OCI-LY3 (cell line): ENCODE data around the gene GLYATL1B.

Experiments used
- H2AFZ ChIP-seq: fragments of 200-600, 300-600 bp; shearing (Covaris generic); 2 replicates; pipeline ENCODE4 v1.6.0; 2014; ENCODE audit warnings: antibody characterized with exemption, low read depth, low read length
- H3K27ac ChIP-seq: fragments of 200-600, 300-600 bp; sonication (generic); 2 replicates; pipeline ENCODE4 v1.5.1; 2014; ENCODE audit warnings: mild to moderate bottlenecking, low read length, moderate library complexity, mixed read lengths
- H3K27me3 ChIP-seq: fragments of 200-600, 300-600 bp; sonication (generic); 2 replicates; pipeline ENCODE4 v1.6.1; 2014; ENCODE audit warnings: low read depth, low read length, mixed read lengths
- H3K36me3 ChIP-seq: fragments of 200-600, 300-600 bp; sonication (generic); replicated peaks from 2 replicates; pipeline ENCODE3; 2014; ENCODE audit warnings: low read depth, low read length, mixed read lengths
- H3K4me1 ChIP-seq: fragments of 300-600, 200-600 bp; sonication (generic); 2 replicates; pipeline ENCODE4 v1.6.1; 2014; ENCODE audit warnings: low read length, mixed read lengths
- H3K4me2 ChIP-seq: fragments of 200-600, 300-600 bp; sonication (generic); 2 replicates; pipeline ENCODE4 v1.6.1; 2014; ENCODE audit warnings: low read length, mixed read lengths
- H3K4me3 ChIP-seq: fragments of 300-600, 200-600 bp; sonication (generic); 2 replicates; pipeline ENCODE4 v1.5.1; 2014; ENCODE audit warnings: antibody characterized with exemption, mild to moderate bottlenecking, low read length, moderate library complexity
- H3K79me2 ChIP-seq: fragments of 300-600, 200-600 bp; shearing (Covaris generic); 2 replicates; pipeline ENCODE4 v1.6.1; 2014; ENCODE audit warnings: mild to moderate bottlenecking, low read length, mixed read lengths
- H3K9ac ChIP-seq: fragments of 300-600, 200-600 bp; shearing (Covaris generic); 2 replicates; pipeline ENCODE4 v1.6.0; 2014; ENCODE audit warnings: mild to moderate bottlenecking, low read length, moderate library complexity
- H3K9me3 ChIP-seq: fragments of 200-600, 300-600 bp; shearing (Covaris generic); 2 replicates; pipeline ENCODE4 v1.6.1; 2014; ENCODE audit warnings: low read length, mixed read lengths; ENCODE audit not compliant: insufficient read depth
- H4K20me1 ChIP-seq: fragments of 200-600, 300-600 bp; sonication (generic); 2 replicates; pipeline ENCODE4 v1.6.1; 2016; ENCODE audit warnings: low read length, mixed read lengths; ENCODE audit not compliant: insufficient read depth
- CTCF ChIP-seq: fragments of 200-600, 300-600 bp; sonication (generic); IDR thresholded peaks from 2 replicates; pipeline ENCODE4 v1.5.1; 2014; ENCODE audit warnings: antibody characterized with exemption, low read length, low read depth
- EZH2phosphoT487 ChIP-seq: fragments of 200-600 bp; shearing (Covaris generic); IDR thresholded peaks from 2 replicates; pipeline ENCODE4 v1.6.1; 2018; ENCODE audit warnings: antibody characterized with exemption, mixed run types, low read depth

GLYATL1B gene

GRCh38 chr11:59112494-59112893 lies 26.4 kb downstream of the GLYATL1B start:
- no peak for TF ChIP-seq CTCF
- no peak for TF ChIP-seq EZH2phosphoT487
- H3K27me3 ChIP-seq = no peaks in the 10 kb centered on the region
- no peaks in the 10 kb centered on the region for H3K79me2 ChIP-seq
- H3K27ac ChIP-seq = no peak overlapping the region
- no peak overlapping the region for H2AFZ ChIP-seq
- H3K4me1 ChIP-seq = peaks cover 15% of the 10 kb centered on the region
- H3K9ac ChIP-seq = no peak overlapping the region
- H4K20me1 ChIP-seq = no peaks in the 10 kb centered on the region
- peaks cover 4% of the 10 kb centered on the region for H3K36me3 ChIP-seq
- no peak overlapping the region for H3K4me2 ChIP-seq
- no peaks in the 10 kb centered on the region for H3K9me3 ChIP-seq
- H3K4me3 ChIP-seq = no peak overlapping the region

- H2AFZ ChIP-seq = no peak overlapping the region
- H3K36me3 ChIP-seq = peaks cover 20% of the 10 kb centered on the region
- no peak overlapping the region for H3K27ac ChIP-seq
- no peaks in the 10 kb centered on the region for H3K4me1 ChIP-seq
- H3K27me3 ChIP-seq = no peaks in the 10 kb centered on the region
- H3K9me3 ChIP-seq = peaks cover 12% of the 10 kb centered on the region
- H3K79me2 ChIP-seq = no peaks in the 10 kb centered on the region
- H3K9ac ChIP-seq = no peak overlapping the region
- H3K4me3 ChIP-seq = no peak overlapping the region
- no peaks in the 10 kb centered on the region for H4K20me1 ChIP-seq
- H3K4me2 ChIP-seq = no peak overlapping the region
- TF ChIP-seq CTCF (no peak), EZH2phosphoT487 (no peak)
Observed at GRCh38 chr11:59114344-59114743, 28.2 kb downstream of the GLYATL1B start.

GRCh38 chr11:59115553-59115952 lies 29.4 kb downstream of the GLYATL1B start:
- H3K79me2 ChIP-seq = no peaks in the 10 kb centered on the region
- H2AFZ ChIP-seq = no peak overlapping the region
- no peak overlapping the region for H3K4me3 ChIP-seq
- no peak overlapping the region for H3K9ac ChIP-seq
- H3K36me3 ChIP-seq = peaks cover 22% of the 10 kb centered on the region
- no peaks in the 10 kb centered on the region for H3K4me1 ChIP-seq
- H3K27me3 ChIP-seq = no peaks in the 10 kb centered on the region
- H4K20me1 ChIP-seq = no peaks in the 10 kb centered on the region
- H3K4me2 ChIP-seq = no peak overlapping the region
- H3K27ac ChIP-seq = no peak overlapping the region
- H3K9me3 ChIP-seq = peaks cover 14% of the 10 kb centered on the region
- TF ChIP-seq EZH2phosphoT487 (no peak), CTCF (no peak)

GRCh38 chr11:59117774-59118173 lies 31.7 kb downstream of the GLYATL1B start:
- no peaks in the 10 kb centered on the region for H4K20me1 ChIP-seq
- no peaks in the 10 kb centered on the region for H3K79me2 ChIP-seq
- no peak overlapping the region for H3K4me2 ChIP-seq
- no peak overlapping the region for H3K9ac ChIP-seq
- peaks cover 22% of the 10 kb centered on the region for H3K36me3 ChIP-seq
- H2AFZ ChIP-seq = no peak overlapping the region
- no peak for TF ChIP-seq CTCF
- no peak for TF ChIP-seq EZH2phosphoT487
- H3K27ac ChIP-seq = no peak overlapping the region
- no peak overlapping the region for H3K4me3 ChIP-seq
- no peaks in the 10 kb centered on the region for H3K4me1 ChIP-seq
- no peaks in the 10 kb centered on the region for H3K27me3 ChIP-seq
- peaks cover 14% of the 10 kb centered on the region for H3K9me3 ChIP-seq
